Neural progenitor cell (in vitro differentiated cells): ENCODE results near the gene MYBBP1A.

Experiments used
- CTCF ChIP-seq: fragments of 200-600 bp; sonication (generic); IDR thresholded peaks from 2 replicates; pipeline ENCODE4 v1.5.1; 2017; ENCODE audit warnings: antibody characterized with exemption, mild to moderate bottlenecking
- EZH2 ChIP-seq: fragments of 200-600 bp; sonication (generic); IDR thresholded peaks from 2 replicates; pipeline ENCODE4 v1.6.1; 2017; ENCODE audit warnings: antibody characterized with exemption, mild to moderate bottlenecking, moderate library complexity
- EZH2phosphoT487 ChIP-seq: fragments of 200-600 bp; sonication (generic); IDR thresholded peaks from 2 replicates; pipeline ENCODE4 v1.6.1; 2017; ENCODE audit warnings: antibody characterized with exemption

- TF ChIP-seq CTCF (no peak), EZH2phosphoT487 (no peak), EZH2 (no peak)
Measured at GRCh38 chr17:4535667-4536258, 19.4 kb downstream of the MYBBP1A start.
